Measurements from ENCODE around the gene HABP4.

Gene HABP4

DNA sequence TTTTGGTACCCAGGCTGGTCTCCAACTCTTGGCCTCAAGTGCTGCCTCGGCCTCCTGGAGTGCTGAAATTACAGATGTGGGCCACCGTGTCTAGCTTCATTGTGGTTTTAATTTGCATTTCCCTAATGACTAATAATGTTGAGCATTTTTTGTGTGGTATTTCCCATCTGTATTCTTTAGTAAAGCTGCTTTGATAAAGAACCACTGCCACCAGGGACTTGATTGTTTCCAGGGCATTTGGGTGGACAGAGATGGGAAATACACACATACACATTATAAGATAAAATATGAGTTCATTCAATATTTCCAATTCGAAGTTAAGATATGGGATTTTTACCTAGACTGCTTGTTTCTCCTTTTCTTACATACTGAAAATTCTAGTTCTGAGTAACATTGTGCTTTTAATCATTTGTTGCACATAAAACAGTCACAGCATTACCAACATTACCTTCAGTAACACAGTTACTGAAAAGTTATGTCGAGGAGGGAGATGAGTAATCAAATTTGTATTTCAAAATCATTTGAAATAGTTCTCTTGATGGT is 28.9 kb downstream of the HABP4 start:
- no peak for DNase-seq

DNA sequence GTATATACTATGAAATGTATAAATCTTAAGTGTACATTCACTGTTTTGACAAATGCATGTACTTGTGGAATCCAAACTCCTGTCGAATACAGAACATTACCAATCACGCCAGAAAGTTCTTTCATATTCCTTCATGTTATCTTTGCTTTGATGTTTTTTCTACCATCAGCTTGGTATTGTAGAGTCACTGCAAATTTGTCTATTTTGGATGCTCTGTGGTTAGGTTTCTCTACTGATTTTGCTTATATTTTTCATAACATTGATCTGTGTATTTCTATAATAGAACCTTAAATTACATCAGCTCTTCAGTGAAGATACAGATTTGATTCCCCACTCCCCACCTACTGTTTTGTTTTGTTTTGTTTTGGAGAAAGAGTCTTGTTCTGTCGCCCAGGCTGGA is 30.8 kb downstream of the HABP4 start:
- DNase-seq: no peak

DNA sequence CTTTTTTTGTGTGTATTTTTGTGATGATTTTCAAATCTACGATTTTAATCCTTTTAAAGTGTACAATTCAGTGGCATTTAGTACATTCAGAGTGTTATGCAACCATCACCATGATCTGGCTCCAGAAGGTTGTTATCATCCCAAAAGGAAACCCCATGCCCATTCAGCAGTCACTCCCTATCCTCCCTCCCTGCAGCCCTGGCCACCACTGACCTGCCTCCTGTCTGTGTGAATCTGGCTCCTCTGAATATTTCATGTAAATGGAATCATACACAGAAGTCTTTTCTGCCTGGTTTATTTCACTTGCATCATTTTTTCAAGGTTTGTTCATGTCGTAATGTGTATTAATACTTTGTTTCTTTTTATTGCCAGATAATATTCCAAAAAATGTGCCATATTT is 32.5 kb downstream of the HABP4 start:
- no peak for DNase-seq

DNA sequence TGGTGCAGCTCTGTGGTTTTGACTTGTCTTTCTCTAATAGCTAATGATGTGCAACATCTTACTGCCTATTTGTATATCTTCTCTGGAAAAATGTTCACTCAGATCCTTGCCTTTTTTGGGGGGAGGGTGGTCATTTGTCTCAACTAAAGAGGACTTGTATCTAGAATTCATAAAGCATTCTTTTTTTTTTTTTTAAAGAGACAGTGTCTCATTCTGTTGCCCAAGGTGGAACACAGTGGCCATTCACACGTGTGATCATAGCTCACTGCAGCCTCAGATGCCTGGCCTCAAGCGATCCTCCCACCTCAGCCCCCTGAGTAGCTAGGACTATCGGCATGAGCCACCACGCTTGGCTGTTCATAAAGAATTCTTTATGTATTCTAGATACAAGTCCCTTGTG is 33.2 kb downstream of the HABP4 start:
- no peak for DNase-seq

DNA sequence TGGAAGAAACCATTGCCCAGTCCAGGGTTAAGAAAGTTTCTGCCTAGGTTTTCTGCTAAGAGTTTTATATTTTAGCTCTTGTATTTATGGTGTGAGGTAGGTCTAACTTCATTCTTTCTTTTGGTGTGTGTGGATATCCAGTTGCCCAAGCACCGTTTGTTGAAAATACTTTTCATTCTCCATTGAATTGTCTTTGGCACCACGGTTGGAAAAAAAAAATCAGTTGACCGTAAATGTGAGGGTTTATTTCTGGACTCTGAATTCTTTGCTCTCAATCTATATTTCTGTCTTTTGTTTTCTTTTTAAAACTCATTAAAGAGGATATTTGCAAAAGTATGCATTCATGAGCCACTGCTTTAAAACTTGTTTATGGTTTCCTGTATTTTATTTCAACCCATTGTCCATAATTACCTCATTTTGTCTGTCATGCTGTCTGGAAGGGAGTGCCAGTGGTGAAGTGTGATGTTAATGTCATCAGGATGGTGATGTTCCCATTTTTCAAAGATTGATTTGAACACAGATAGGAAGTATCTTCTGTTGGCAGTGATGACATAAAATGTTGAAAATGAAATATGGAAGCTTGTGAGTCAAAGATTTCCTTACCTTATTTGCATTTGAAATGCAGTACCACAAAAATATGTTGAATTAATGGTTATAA is 33.9 kb downstream of the HABP4 start:
- no peak for DNase-seq

DNA sequence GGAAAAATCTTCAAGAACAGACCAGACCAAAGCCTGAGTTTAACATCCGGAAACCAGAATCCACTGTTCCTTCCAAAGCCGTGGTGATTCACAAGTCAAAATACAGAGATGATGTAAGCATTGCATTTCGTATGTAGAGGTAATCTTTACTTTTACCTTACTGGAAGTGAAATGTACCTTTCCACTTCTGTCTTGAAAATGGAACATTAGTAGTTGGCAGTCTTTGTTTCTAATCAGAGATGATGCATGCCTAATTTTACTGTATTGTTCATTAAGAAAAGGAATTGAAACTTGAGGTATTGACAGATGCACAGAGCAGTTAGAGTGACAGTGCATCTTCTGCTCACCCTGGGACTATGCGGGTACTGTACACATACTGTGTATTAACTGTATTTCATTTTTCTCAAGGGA is 34.6 kb downstream of the HABP4 start:
- DNase-seq: no peak

DNA sequence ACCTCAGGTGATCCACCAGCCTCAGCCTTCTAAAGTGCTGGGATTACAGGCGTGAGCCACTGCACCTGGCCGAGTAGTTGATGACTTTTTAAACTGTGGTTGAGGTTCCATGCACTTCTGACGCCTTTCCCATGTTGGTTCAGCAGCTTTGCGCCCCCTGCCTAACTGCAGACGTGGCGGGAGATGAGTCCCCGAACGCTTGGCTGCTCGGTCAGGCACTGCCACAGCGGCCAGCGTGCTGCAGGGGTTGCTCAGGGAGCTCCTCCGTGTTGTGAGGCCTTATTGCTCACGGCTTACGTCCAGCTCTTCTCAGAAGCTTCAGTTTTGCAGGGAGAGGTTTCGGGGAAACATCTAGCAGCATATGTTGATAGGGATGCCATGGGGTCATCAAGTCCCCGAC is 35.3 kb downstream of the HABP4 start:
- DNase-seq: no peak

DNA sequence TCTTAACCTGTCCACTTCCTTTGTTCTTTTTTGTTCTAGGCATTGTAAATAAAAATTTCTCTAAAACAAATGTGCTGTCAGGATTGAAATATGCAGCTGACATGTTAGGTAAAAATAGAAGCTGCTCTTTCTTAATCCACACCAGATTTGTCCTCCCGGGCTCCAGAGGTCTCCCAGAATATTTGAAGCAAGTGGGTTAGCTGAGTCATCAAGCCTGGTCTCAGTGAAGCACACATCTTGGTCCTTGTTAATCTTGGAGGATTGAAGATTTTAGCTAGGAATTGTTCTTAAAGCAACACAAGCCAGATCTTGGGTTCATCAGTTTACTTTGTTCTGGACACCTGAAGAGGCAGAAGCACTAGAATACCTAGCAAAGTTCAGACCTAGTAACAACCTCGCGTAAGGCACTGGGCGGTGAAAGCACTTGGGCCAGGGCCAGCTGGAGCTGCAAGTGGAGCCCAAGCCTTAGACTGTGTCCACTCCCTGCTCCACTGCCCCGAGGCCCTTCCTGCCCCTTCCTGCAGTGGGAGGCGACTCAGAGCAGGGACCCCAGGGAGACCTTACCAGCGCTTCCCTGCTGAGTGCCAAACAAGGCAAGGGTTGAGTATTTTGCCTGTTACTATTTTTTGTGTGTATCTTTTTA is 36.5 kb downstream of the HABP4 start:
- no peak for DNase-seq

DNA sequence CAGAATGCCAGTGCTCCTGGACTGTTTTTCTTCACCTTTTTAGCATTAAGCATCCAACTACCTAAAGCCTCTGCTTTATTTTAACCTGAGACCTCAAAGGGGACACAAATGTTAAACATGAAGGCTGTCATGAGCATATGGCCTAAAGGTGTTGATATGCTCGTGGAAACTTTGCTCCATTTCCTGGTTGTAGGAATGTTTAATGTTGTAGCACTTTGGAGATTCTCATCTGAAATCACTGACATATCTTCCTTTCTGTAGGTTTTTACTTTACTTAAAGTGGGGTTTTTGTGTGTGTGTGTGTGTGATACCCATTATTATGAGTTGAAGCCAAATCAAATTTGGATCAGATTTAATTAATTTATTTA is 37.0 kb downstream of the HABP4 start:
- no peak for DNase-seq

DNA sequence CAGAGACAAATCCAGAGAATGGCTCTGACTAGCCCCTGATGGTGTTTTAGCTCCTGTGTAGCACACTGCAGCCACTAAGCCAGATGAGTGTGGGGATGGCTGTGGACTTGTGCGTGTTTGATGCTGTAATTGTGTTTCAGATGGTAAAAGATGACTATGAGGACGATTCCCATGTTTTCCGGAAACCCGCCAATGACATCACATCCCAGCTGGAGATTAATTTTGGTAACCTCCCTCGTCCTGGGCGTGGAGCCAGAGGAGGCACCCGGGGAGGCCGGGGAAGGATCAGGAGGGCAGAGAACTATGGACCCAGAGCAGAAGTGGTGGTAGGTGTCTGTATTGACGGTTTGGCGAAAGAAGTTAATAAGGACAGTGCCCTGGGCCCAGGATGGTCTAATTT is 38.0 kb downstream of the HABP4 start:
- no peak for DNase-seq

DNA sequence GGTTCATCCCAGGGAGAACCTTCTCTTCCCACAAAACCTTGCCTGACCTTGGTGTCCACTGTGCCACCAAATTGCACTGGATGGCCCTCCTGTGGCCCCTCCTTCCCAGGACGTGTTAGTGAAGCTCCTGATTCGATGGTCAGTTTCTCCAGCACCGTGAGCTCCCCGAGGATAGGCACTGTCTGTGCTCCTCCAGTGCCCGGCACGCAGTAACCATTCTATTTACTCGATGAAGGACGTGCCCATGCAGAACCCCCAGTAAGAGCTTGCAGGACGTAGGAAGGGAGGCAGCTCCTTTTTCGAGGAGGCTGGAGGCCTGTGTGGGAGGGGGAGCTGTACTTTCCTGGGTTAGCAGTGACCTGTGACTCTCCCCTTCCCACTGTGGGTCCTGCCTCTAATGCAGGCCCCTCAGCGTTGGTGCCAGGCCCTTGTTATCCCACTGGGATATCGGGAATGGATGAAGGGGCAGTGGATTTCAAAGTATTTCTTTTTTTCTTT is 39.6 kb downstream of the HABP4 start:
- DNase-seq: no peak

DNA sequence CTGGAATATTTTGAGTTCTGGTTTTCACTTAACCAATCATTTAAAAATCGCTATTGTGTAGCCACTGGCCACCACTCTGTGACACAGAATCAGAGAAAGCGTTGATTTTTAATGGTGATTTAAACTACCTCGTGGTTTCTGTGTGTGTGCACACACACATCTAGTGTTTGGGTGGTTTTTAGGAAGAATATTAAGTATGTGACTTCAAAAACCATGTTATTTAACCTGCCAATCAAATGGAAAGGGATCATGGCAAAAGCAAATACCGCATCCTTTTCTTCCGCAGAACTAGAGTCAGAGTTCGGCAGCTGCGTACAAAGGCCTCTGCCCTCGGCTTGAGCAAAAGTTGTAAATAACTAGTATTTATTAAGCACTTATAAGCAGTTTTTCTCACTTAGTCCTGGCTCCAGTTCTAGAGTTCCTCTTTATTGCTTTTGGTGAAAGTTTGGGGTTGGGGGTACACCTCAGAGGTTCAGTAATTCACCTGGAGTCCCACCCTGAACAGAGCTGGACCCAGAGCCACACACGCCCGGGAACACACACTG is 40.6 kb downstream of the HABP4 start:
- DNase-seq: no peak

DNA sequence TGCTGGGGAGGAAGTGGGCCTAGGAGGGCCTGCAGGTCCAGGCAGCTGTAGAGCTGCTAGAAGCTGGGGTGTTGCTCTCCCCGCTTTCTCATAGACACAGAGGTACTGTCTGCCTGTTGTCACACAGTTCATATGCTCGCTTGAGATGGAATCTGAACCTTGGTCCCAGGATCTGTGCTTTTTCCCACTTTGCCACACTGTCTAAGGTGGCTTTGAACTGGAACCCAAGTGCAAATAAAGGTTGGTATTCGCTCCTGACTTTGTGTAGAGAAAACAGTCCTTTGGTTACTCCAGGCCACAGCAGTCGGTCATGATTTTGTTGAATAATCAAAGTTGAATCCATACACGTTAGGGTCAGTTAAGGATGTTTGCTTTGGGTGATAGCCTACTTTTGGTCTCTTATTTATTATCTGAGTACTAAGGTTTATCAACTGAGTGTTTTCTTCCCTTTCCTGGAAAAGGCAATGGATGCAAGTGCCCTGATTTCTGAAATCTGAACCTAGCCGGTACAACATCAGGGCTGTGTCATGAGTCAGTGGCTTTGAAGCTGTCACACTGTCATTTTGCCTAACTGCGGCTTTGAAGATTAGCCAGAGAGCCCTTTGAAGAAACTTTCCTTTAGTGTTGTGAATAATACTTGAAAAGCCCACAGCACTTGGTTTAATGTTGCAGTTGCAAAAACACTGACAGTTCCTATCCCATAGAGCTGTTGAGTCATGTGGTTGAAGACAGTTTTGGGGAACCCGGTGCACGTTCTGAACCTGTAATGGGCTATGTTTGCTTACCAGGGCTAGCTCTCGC is 41.3 kb downstream of the HABP4 start:
- no peak for DNase-seq

DNA sequence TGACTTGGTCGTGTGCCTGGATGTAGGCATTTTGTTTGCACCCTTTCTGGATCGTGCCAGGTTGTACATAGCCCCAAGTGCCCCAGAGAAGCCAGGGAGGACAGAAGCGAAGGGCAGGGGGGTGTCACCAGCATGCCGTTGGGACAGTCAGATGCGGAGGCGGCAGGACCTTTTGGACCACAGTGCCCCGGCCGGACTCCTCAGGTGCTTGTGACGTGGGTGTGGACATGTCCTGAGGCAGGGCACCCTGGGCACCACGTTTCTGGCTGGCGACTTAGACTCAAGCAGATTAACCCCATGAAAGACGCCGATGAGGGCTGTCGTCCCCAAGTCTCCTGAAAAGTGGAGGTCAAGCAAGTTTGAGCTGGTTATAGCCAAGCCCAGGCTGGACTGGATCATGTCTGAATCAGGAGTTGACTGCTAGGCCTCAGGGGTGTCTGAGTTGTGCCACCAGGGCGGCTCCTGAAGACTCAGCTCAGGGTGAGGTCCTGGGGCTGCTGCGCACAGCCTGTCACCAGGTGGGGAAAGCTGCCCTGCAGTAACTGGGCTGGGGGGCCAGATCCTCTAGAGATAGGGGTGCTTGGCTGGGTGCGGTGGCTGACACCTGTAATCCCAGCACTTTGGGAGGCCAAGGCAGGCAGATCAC is 42.0 kb downstream of the HABP4 start:
- no peak for DNase-seq

DNA sequence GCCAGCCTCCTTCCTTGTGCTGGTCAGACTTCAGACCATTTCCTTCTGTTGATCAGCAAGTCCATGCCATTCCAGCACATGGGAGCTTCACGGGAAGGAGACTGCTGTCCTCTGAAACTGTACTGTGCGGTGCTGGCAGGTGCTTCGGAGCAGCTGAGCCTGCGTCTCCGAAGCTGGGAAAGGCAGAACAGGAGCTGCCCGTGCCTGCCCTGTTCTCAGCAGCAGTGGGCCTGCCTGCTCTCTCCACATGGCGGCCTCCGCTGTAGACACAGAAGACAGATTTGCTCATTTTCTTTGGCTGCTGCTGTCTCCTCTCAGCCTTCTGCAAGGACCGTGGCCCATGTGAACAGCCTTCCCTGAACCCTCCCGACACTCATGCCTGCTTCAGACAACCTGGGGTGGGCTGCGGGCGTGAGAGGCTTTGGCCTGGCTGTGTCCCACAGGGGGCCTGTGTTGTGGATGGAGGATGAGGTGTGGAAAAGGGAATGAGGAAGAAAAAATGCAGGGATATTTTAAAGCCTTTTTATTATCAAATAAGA is 43.1 kb downstream of the HABP4 start:
- no peak for DNase-seq

DNA sequence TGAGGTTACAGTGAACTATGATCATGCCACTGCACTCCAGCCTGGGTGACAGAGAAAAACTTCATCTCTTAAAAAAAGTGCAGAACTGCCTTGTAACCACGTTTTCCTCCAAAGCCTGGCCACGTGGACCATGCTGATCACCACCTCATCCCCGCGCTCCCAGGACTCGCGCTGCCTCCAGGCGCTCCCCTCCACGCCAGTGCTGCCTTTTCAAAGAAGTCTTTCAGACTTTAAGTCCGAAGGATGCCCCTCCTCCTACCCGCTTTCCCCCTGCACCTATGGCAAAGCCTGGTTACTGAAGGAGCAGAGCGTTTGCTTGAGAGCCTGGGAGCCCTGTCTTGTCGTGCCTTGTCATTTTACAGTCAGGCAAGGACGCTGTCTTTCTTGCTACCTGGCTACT is 43.8 kb downstream of the HABP4 start:
- no peak for DNase-seq

DNA sequence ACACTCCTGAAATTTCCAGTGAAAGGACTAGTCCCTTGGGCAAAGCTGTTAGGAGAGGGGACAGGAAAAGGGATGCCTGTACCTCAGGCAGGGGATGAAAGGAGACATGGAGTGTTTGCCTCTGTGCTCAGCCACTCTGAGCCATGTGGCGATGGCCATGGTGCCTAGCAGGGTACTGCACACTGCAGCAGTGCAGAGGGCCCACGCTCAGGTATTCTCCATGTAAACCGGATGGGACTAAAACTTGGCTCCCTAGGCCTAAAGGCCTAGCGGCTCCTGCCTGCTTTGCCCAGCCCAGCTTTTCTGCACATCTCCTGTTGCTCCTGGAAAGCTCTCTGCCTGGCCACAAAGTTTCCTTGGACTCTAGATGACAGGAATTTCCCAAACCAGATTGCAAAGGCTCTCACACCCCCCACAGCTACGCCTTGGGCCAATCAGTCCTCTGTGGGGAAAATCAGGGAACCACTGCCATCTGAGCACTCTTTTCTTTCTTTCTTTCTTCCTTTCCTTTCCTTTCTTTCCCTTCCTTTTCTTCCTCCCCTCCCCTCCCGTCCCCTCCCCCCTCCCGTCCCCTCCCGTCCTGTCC is 44.3 kb downstream of the HABP4 start:
- no peak for DNase-seq

DNA sequence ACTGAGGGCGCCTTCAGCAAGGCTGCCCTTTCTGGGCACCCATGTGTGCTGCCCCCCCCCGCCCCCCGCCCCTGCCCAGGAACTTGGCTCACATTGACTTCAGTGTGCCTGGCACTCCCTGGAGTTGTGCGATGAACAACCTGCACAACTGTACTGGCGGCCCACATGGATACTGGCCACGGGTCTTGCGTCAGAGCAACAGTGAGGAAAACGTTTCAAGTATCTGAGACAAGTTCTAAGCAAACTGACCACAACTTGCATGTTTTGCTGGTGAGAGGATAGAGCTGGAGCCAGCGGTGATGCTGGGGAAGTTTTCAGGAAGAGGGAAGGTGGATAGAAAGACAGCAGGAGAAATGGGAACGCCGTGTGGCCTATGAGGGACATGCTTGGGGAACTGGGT is 45.4 kb downstream of the HABP4 start:
- DNase-seq: no peak

DNA sequence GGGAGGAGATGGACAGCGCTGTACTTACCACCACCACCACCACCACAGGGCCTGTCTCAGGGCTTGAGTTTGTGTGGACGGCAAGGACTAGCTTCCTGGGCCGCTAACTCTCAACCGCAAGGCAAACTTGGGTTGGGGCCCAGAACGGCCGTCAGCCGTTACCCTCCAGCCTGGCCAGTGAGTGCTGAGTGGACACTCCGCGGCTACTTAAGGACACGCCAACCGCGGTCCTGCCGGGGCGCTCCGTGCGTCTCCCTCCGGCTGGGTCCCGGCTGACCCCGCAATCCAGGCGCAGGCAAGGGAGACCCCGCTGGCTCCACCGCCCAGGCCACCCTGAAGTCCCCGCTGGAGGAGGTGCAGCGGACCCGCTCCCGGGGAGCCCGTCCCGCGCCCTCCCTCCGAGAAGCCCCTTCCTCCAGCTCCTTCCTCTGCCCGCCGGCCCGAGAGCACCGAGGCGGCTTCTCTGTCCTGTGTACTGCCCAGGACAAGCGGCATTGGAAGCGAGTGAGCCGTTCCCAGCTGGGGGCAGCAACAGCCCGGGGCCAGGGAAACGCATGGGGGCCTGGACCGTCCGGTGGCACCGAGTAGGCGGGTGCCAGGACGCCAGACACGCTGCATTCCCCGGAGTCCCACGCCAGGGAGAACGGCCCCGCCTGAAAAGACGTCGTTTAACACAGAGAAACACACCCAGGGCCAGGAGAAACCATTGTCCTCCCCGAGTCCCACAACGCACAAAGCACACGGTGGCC is 46.6 kb downstream of the HABP4 start:
- DNase-seq: no peak

DNA sequence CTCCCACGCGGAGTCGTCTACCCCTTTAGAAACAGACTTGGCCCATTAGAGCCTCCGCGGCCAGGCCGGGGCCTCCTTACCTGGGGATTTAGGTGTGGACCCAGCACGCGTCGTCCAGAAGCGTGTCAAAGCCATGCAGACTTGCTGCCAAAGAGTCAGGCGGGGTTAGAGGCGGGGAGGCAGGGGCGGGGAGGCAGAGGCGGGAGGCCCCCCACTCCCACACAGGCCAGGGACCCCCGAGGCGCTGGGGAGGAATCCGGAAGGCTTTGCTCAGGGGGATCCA is 47.1 kb downstream of the HABP4 start:
- no peak for DNase-seq

DNA sequence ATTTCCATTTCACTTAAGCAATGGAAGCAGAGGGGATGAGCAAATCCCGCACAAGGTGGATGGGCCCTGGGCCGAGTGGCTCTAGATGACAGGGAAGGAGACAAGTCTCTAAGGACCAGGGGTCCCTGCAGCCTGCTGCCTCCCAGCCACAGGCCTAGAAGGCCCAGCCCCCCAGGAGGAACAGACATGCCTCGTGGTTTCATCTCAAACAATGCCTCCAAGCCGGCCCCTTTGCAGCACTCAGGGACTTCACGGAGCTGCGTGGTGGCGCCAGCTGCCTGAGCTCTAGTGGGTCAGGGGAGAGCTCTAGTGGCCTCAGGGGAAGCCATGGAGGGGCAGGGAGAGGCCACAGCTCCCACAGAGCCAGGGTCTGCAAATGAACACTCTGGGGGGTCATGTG is 48.8 kb downstream of the HABP4 start:
- no peak for DNase-seq

DNA sequence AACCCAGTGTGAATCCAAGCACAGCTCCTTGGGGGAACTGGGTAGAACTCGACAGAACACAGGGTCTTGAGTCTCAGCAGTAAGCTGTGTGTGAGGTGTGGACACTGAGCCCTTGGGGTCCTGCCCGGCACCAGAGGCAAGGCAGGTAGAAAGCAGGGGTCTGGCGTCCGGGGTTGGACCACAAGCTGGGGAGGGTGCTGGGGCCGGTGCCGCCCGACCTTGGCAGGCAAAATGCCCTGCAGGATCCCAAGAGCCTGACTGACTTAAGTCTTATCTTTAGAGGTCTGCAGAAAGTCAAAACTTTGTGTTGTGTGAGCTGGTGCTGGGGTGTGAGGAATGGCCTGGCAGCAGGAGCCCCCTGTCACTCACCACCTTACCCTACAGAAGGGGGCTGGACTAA is 49.3 kb downstream of the HABP4 start:
- DNase-seq: no peak

All from NCI-H1105 (cell line).